Cortex of kidney (tissue), 1 donor: ENCODE measurements around the gene FIBCD1.

ENCODE experiments used
- DNase-seq: peaks from one replicate; lab custom pipeline; 2025; lab: John Stamatoyannopoulos, UW

The FIBCD1 gene

GRCh38 chr9:130906735-130907416 is 32.2 kb downstream of the FIBCD1 start:
- no peak for DNase-seq

GRCh38 chr9:130905902-130906734 is 32.9 kb downstream of the FIBCD1 start:
- DNase-seq, result no peak

GRCh38 chr9:130905125-130905901 is 33.7 kb downstream of the FIBCD1 start:
- no peak for DNase-seq

GRCh38 chr9:130904070-130905044 is 34.7 kb downstream of the FIBCD1 start:
- no peak for DNase-seq

GRCh38 chr9:130903194-130904069 is 35.6 kb downstream of the FIBCD1 start:
- no peak for DNase-seq

- no peak for DNase-seq
These were observed 36.6 kb downstream of the FIBCD1 start for GRCh38 chr9:130902204-130903185.

- DNase-seq, result no peak
These were observed 37.4 kb downstream of the FIBCD1 start for GRCh38 chr9:130901498-130902203.

- no peak for DNase-seq
These were observed 38.1 kb downstream of the FIBCD1 start for GRCh38 chr9:130900701-130901497.

GRCh38 chr9:130899051-130899748 is 39.8 kb downstream of the FIBCD1 start:
- no peak for DNase-seq

GRCh38 chr9:130898552-130898852 is 40.5 kb downstream of the FIBCD1 start:
- DNase-seq, result no peak

GRCh38 chr9:130897848-130898551 is 41.0 kb downstream of the FIBCD1 start:
- DNase-seq, result no peak

- no peak for DNase-seq
These were observed 41.8 kb downstream of the FIBCD1 start for GRCh38 chr9:130897105-130897751.

GRCh38 chr9:130896233-130897014 is 42.6 kb downstream of the FIBCD1 start, which contains the start of gene QRFP:
Gene QRFP (minus strand): TSS chr9:130896812. CDS start chr9:130893838, 2,974 bp downstream.
- DNase-seq, result no peak

GRCh38 chr9:130895481-130896232 is 43.4 kb downstream of the FIBCD1 start:
- DNase-seq, result no peak
